A549 (cell line): ENCODE data around the gene PHF23. TPM values are rescaled to one million over a fixed set of nuclear protein-coding genes. Genes with fewer than 3 reads are reported as not detected.
A peak's percentile ranks its signal among the peaks of the same experiment; 100 is the strongest.

Experiments used
- ATOH8 ChIP-seq: fragments of 250-450 bp; sonication (Bioruptor Pico); IDR thresholded peaks from 2 replicates; pipeline ENCODE4 v1.5.0; 2020; ENCODE audit warnings: low read depth, mild to moderate bottlenecking, moderate library complexity
- CBX2 ChIP-seq: fragments of 200-600 bp; sonication (generic); IDR thresholded peaks from 2 replicates; pipeline ENCODE4 v1.6.1; 2016; ENCODE audit warnings: low read depth, mild to moderate bottlenecking, borderline replicate concordance
- ELK1 ChIP-seq: fragments of 150-350 bp; IDR thresholded peaks from 2 replicates; pipeline ENCODE4 v1.6.1; 2014; ENCODE audit warnings: low read depth, mild to moderate bottlenecking, low read length
- FOSB ChIP-seq: fragments of 250-450 bp; sonication (Bioruptor Pico); IDR thresholded peaks from 2 replicates; pipeline ENCODE4 v1.5.0; 2020; ENCODE audit warnings: mild to moderate bottlenecking, moderate library complexity
- FOSL2 ChIP-seq, 2 experiments: fragments of 450-650 bp in 1 of 2; fragments of >200 bp in 1 of 2; sonication (Bioruptor Twin) in 1 of 2; formaldehyde crosslinking; IDR thresholded peaks; 2 replicates each; pipeline versions ENCODE4 v1.5.0 to v1.6.1; 2016 to 2020; ENCODE audit warnings: mild to moderate bottlenecking in 1 of 2, moderate library complexity in 1 of 2
- FOXS1 ChIP-seq: fragments of 250-450 bp; sonication (Bioruptor Pico); IDR thresholded peaks from 2 replicates; pipeline ENCODE4 v1.5.0; 2020; ENCODE audit warnings: mild to moderate bottlenecking, moderate library complexity
- HDAC2 ChIP-seq: fragments of 200-600 bp; sonication (generic); IDR thresholded peaks from 2 replicates; pipeline ENCODE4 v1.6.1; 2016
- HEYL ChIP-seq: fragments of 250-450 bp; sonication (Bioruptor Pico); IDR thresholded peaks from 2 replicates; pipeline ENCODE4 v1.8.0; 2021; ENCODE audit warnings: mild to moderate bottlenecking, moderate library complexity
- HOXB5 ChIP-seq: fragments of 250-450 bp; sonication (Bioruptor Pico); IDR thresholded peaks from 2 replicates; pipeline ENCODE4 v1.5.0; 2020; ENCODE audit warnings: mild to moderate bottlenecking, moderate library complexity
- KDM1A ChIP-seq: fragments of 200-600 bp; sonication (generic); IDR thresholded peaks from 2 replicates; pipeline ENCODE4 v1.6.1; 2016; ENCODE audit warnings: low read depth, mild to moderate bottlenecking
- MAZ ChIP-seq: fragments of 150-350 bp; IDR thresholded peaks from 2 replicates; pipeline ENCODE4 v1.6.1; 2014; ENCODE audit warnings: antibody characterized with exemption, low read depth, low read length, borderline replicate concordance
- MYC ChIP-seq: IDR thresholded peaks from 2 replicates; pipeline ENCODE4 v1.6.1; 2012; ENCODE audit warnings: mild to moderate bottlenecking, inconsistent platforms, low read length, improper control_type of control experiment, borderline replicate concordance
- NFE2L2 ChIP-seq: fragments of 150-350 bp; conservative IDR thresholded peaks from 2 replicates; pipeline ENCODE4 v1.6.1; 2014; ENCODE audit warnings: low read length
- NR3C1 ChIP-seq: fragments of >200 bp; sonication (Bioruptor Twin); formaldehyde crosslinking; IDR thresholded peaks from 3 replicates; pipeline ENCODE4 v1.6.1; 2017
- PHF8 ChIP-seq: fragments of 200-600 bp; sonication (generic); IDR thresholded peaks from 2 replicates; pipeline ENCODE4 v1.6.1; 2016; ENCODE audit warnings: low read depth, mild to moderate bottlenecking, antibody characterized with exemption, moderate library complexity, borderline replicate concordance
- POLR2AphosphoS2 ChIP-seq: conservative IDR thresholded peaks from 2 replicates; pipeline ENCODE4 v1.6.1; 2012; ENCODE audit warnings: low read length, improper control_type of control experiment, inconsistent platforms
- REST ChIP-seq: fragments of 200-600 bp; sonication (generic); IDR thresholded peaks from 2 replicates; pipeline ENCODE4 v1.6.1; 2016; ENCODE audit warnings: antibody characterized with exemption, mild to moderate bottlenecking, moderate library complexity
- RFX5 ChIP-seq: fragments of 450-650 bp; IDR thresholded peaks from 2 replicates; pipeline ENCODE4 v1.7.1; 2014; ENCODE audit warnings: antibody characterized with exemption, mild to moderate bottlenecking, moderate library complexity
- SMC3 ChIP-seq: fragments of >200 bp; sonication (Bioruptor Twin); formaldehyde crosslinking; IDR thresholded peaks from 3 replicates; pipeline ENCODE4 v1.6.1; 2018; ENCODE audit warnings: inconsistent platforms
- TFCP2L1 ChIP-seq: fragments of 250-450 bp; sonication (Bioruptor Pico); IDR thresholded peaks from 2 replicates; pipeline ENCODE4 v1.5.0; 2021; ENCODE audit warnings: mild to moderate bottlenecking
- USF2 ChIP-seq: fragments of 450-650 bp; IDR thresholded peaks from 2 replicates; pipeline ENCODE4 v1.6.1; 2014; ENCODE audit warnings: antibody characterized with exemption
- ZFP36 ChIP-seq: fragments of 450-650 bp; IDR thresholded peaks from 2 replicates; pipeline ENCODE4 v1.6.1; 2014; ENCODE audit warnings: borderline replicate concordance; ENCODE audit not compliant: partially characterized antibody
- polyA plus RNA-seq, 4 experiments: library from polyadenylated mRNA; depleted of rRNA in 3 of 4; stranded (reverse); fragments of >200 nt; fragmentation: RNase III in 1 of 4; extraction: RNeasy Plus Mini Kit Qiagen cat#74134 plus additional on column Dnase treatment in 1 of 4; gene quantifications; 2 replicates in 3 of 4; 3 replicates in 1 of 4; pipeline ENCODE4 v1.2.3, GENCODE V29; 2011 to 2017

The PHF23 gene
- polyA plus RNA-seq, 2 of the 4 experiments (the other 2 are of a cell fraction): 52.1 to 80.2 TPM

DNA sequence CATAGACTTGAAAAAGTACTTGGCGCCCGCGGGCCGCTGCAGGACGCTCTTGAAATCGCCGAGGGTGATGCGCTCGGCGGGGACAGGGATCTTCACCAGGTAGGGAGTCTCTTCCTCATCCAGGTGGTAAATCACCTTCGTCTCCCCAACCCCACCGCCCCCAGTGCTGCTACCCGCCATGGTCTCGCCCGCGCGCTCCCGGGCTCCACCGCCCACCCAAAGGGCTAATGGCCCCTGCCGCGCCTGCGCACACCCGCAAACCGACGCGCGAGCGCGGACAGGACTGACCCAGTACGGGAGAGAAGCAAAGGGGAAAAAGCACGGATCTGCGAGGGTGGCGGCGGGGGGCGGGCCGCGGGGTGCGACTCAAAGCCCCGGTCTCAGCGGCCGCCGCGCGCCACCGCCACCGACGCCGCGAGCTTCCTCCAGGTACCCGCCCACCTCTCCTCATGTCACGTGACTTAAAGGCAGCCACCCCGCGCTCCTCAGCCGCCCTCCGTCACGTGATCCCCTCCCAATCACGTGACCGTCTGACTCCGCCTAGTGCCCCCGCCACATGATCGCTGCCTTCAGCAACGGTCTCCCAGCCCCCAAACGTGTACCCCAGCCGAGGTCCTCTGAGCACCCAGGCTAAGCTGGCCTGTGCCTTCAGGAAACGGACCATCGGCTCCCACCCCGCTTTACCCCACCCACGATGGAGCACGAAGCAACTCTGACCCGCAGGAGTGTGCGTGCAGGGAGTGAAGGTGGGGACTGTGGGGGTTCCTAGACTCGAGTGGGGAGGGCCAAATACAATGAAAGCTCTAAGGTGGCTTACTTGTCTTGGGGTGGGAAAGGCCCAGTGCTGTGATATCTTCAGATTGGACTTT is 4.9 kb downstream of the PHF23 start, which contains the start of gene DVL2 (continued):
- TF ChIP-seq PHF8 (peak; percentile 73; the same call in 1 of the 2 replicates), NR3C1 (no peak), SMC3 (no peak), CBX2 (no peak), USF2 (peak; percentile 100), FOXS1 (CRISPR knock-in tag) (peak; percentile 78), HEYL (peak; percentile 83; the same call in 1 of the 2 replicates), POLR2AphosphoS2 (peak; percentile 90), ZFP36 (no peak), KDM1A (no peak), TFCP2L1 (CRISPR knock-in tag) (peak; percentile 65; the same call in 1 of the 2 replicates), HDAC2 (0 out of 2 replicates have a peak, but pooled peaks have one; percentile 66), RFX5 (no peak), REST (peak; percentile 47; the same call in 1 of the 2 replicates), FOSL2 (IDR thresholded peaks at IDR 0.05) (no peak), FOSL2 (CRISPR knock-in tag; IDR thresholded peaks at IDR 0.05) (peak; percentile 82), HOXB5 (CRISPR knock-in tag) (peak; percentile 97), MYC (no peak), MAZ (0 out of 2 replicates have a peak, but pooled peaks have one; percentile 63), ELK1 (no peak), FOSB (CRISPR knock-in tag) (no peak), NFE2L2 (no peak), ATOH8 (CRISPR knock-in tag) (peak; percentile 84; the same call in 1 of the 2 replicates)
